Right renal cortex interstitium (tissue), 3 donors: ENCODE data around the gene PPP6R3. TPM values are rescaled to one million over a fixed set of nuclear protein-coding genes. Genes with fewer than 3 reads are reported as not detected.

Experiments
- DNase-seq, 3 donors: peaks; one replicate each; pipeline ENCODE4 v3.0.0-alpha.2; 2013; ENCODE audit warnings: low read depth in 3 of 3, low spot score in 2 of 3
- polyA plus RNA-seq, 3 donors: library from polyadenylated mRNA; unstranded; fragments of 120-200 nt; gene quantifications; one replicate each; pipeline ENCODE4 v1.2.1, GENCODE V29; 2013; ENCODE audit not compliant: insufficient read length in 3 of 3

Gene PPP6R3
- polyA plus RNA-seq, 3 donors, result 95.8 to 99.3 (median 98.1) TPM

DNA sequence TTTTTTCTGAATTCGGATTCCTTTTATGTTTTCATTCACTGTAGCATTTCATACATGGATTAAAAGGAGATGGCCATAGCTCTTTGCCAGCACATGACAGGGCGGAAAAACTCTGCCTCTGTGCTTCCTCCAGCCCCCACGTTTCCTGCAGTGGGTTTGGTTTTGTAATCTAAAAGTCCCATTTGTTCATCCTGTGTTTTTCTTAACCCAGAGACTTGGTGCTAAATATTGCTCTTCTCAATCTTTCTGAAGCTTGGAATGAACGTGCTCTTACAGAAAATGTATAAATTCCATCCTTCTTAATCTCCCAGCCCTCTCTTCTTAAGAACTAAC is 89.9 kb downstream of the PPP6R3 start:
- no peak for DNase-seq

DNA sequence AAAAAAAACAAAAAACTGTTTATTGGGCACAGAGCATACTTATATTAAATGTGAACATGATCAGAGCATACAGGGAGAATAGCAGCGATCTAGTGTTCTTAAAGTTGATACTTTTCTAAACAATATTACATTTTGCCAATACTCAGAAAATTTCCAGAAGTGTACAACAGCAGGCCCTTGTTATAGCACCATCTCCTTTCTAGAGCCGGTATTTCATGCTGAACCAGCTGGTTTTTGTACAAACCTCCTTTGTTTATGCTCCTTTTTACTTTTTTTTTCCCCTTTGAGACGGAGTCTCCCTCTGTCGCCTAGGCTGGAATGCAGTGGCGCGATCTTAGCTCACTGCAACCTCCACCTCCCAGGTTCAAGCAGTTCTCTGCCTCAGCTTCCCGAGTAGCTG is 90.7 kb downstream of the PPP6R3 start:
- no peak for DNase-seq

DNA sequence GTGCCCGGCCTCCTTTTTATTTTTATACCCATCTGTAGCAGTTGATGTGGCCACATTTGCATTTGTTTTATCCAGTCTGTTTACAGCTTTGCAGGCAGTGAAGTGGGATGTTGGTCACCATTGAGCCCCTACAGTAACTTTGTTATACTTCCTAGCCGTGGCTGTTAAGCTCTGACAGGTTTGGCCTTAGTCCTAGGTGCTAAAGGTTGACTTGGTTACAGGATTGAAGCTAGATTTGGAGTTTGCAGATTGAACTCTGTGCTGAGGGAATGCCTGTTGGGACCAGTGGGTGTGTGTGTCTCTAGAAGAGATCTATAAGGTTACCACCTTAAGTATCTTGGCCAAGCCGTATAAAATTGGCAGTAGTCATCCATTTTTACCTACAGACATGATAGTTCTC is 91.2 kb downstream of the PPP6R3 start:
- no peak for DNase-seq

DNA sequence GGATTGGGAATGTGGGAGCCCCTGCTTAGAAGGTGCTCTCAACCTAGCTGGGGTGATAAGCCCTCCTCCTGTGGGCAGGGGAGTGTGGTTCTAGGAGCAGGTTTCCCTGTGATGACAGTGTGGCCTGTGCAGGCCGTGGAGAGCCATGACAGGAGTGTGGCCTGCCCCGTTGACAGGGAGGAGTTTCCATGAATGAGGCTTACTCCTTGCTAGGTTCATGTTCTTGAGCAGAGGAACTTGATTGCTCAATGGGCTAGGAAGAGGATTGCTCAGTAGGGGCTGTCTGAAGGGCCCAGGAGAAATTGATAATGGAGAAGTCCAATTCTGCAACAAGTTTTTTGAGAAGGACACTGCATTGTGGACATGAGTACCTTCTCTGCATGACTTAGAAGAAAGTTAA is 92.0 kb downstream of the PPP6R3 start:
- no peak for DNase-seq

DNA sequence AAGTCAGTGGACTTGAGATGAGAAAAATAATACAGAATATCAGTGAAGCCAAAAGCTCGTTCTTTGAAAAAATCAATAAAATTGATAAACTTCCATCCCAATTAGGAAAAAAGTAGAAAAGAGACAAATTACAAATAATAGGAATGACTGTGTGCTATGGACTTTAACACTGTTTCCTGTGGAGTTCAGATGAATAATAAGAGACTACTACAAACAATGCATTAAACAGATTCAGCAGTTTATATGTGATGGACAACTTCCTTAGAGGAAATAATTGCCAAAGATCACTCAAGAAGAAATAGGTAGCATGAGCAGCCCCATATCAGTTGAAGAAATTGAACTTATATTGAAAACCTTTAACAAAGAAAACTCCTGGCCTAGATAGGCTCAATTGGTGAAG is 99.7 kb downstream of the PPP6R3 start:
- DNase-seq, result no peak

DNA sequence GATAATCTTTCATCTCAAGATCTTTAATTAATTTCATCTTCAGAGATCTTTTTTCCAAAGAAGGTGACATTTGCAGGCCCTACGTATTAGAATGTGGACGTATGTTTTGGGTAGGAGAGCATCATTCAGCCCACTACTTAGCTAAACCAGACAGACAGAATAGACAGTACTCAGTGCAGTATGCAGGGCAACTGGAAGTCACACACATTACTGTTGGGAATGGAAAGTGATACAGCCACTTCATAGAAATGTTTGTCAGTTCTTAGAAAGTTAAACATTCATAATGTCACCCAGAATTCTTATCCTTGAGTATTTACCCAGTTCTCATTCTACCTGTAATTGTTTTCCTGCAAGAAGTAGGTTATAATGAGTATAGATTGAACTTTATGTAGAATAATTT is 102.9 kb downstream of the PPP6R3 start:
- no peak for DNase-seq

DNA sequence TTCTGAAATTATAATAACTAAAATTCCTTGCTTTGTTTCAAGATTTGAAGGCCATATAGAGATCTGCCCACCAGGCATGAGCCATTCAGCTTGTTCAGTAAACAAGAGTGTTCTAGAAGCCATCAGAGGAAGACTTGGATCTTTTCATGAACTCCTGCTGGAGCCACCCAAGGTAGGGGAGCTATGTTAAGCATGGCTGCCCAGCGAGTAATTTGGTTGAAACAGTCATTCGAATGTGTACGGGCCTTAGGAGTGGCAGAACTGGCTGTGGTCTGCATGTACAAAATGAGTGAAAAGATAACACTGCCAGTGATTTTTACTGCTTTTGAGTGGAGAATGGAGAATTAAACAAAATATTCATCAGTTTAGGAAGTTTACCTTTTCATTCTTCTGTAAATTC is 103.7 kb downstream of the PPP6R3 start:
- no peak for DNase-seq

DNA sequence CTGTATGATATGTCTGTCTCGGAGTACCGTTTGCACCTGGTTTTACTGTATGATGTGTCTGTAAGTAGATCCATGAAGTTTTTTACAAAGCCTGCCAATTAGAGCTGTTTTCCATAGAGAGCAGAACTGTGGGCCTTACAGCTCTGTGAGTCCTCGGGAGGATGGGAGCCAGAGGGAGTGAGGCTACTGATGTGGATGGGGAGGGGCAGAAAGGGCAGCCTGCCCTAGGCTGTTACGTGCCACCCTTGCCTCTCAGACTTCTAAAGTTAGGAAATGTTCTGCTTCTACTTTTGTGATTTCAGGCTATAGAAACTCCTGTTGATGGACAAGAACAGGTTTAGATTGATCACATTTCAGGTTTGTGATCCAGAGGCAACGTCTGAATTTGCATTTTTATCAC is 105.2 kb downstream of the PPP6R3 start:
- no peak for DNase-seq

DNA sequence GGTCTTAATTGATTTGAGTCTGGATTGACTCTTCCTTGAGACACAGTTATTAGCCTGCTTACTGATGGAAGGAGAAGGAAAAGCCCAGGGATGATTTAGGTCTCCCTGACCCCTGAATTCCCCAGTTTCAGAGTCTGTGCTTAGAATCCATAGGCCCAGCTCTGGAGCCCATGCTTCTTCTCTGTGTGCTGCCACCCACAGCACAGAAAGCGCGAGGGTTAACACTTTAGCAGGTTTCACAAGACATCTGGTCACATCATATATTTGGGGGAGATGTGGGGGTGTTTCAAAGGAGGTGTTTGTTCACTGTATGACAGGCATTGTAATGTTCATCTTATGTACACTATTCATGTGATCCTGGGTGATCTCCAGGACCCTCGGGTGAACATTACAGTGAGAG is 107.0 kb downstream of the PPP6R3 start:
- DNase-seq, result no peak

DNA sequence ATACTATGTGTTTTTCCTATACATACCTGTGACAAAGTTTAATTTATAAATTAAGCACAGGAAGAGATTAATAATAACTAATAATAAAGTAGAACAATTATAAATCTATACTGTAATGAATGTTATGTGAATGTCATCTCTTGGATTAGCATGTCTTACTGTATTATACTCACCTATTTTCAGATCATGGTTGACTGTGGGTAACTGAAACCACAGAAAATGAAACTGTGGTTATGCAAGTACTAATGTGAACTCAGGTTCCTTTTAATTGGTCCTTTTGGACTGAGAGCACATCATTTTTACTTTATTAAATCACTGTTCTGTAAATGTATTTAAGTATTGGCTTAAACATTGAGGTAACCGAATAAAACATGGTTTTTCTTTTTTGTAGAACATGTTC is 108.8 kb downstream of the PPP6R3 start:
- DNase-seq, result no peak

DNA sequence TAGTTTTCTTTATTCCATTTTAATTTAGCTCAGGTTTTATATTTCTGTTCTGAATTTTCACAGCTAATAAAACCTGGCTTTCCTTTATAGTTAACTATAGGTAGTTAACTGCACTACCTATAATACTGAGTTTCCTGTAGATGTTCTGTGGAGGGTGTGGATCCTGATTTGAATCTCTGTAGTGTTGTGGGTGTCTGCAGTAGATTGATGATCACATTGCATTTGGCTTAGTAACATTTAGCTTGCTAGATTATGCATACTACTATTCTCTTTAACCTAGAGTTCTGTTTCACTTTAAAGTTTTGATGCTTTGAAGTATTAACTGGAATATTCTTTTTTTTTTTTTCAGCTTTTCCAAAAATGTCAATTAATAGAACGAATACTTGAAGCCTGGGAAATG is 110.1 kb downstream of the PPP6R3 start:
- DNase-seq, result no peak

DNA sequence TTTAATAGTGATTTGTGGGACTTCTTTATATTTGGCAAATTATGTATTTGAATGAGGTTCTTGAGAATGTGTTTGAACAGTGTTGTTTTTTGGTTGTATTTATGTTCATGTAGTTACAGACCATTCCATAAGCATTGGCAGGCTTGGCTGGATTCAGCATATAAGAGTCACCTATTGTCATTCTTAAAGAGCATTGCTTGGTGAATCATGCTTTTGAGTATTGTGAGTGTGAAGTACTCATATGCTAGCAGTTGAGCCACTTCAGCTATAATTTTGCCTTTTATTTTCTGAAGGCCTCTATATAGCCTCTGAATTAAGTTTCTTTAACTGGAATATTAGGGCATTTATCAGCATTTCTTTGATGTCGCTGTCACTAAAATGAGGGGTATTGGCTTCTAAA is 113.8 kb downstream of the PPP6R3 start:
- no peak for DNase-seq

DNA sequence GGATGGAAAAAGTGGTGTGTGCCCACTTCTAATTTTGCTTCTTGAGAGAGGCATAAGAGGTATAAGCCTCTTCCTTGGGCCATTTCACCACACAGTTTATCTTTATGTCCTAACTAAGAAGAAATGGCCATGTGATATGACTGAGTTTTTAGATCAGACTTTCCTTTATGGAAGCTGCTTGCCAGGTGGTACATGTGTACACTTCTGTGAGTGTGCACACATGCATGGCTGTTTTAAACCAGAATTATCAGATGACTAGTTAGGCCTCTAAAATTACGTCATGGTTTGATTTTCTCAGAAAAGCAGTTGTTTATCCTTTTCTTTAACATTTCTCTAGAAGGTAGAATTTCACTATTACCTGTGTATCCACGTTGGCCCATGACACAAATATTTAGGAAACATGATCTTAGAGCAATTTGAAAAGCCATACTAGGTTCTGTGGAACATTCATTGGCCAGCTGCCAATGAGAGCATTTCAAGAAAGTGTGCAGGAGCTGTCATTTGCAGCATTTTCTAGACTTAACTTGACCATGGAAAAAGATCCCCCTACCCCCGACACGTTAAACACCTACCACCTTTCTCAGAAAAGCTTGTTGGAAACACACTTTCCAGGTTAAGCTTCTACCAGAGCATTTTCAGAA is 114.6 kb downstream of the PPP6R3 start:
- no peak for DNase-seq

DNA sequence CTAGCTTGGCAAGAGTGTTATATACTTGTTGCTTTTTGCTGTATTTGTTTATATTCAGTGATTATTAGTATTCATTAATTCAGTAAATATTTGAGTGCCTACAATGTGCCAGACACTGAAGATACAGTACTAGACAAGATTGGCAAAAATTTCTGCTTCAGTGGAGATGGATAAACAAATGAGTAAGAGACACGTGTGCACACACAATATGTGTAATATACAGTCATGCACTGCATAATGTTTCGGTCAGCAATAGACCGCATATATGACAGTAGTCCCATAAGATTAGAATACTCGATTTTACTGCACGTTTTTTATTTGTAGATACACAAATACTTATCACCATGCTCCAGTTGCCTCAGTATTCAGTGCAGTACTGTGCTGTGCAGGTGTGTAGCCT is 118.9 kb downstream of the PPP6R3 start:
- no peak for DNase-seq

DNA sequence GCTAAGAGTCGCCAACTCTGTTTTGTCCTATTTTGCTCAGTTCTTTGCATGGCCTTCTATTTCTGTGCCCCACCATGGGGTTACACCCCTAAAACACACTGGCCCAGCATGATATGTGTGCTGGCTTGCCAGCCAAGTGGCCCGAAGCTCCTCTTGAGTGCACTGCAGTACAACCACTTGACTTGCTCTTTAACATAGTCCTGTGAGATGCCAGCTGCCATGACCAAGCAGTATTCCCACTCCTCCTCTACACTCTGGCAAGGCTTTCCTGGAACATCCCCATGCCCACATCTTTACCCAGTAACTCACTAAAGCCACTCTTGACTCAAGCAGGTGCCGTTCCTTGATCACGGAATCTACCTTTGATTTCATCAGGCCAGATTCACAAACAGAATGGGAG is 120.9 kb downstream of the PPP6R3 start:
- no peak for DNase-seq

DNA sequence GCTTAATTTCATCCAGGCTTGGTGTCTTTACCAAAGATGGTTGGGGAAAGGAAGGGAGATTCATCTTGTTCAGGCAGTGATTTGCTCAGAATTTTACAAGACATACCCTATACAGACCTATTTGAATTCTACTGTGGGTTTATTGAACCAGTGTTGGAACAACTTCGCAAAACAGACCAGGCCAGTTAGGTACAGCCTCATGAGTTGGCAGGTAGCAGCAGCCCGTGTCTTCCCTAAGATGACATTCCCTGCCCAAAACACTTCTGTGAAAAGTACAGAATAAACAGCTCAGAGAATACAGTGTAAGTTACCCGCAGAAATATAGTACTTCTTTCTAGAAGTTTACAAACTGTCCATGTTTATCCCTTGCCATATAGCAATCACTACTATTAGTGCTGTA is 121.3 kb downstream of the PPP6R3 start:
- DNase-seq, result no peak

DNA sequence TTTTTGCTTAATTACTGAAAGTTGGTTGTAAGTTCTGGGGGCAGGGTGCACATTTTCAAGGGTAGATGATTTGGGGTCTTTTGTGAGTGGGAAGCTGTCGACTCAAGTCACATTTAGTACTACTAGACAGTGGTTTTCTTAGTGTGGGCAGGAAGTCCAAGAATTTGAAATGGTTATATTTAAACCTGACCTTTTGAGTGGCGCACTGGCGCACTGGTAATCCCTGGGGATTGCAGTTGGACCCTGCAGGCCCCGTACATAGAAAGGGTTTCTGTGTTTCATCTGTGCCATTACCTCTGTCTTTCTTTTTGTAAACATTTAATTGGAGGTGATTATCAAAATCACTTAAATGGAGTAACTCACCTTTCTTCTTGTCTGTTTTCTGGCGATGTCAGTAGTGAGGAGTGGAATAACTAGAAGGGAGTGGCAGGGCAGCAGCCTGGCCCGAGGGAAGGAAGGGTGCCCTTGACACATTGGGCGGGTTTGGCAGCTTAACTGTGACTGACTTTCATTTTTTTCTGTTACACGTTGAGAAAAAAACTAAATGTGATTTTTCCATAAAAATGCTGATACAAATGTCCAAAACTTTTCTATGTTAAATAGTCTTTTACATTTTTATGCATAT is 122.0 kb downstream of the PPP6R3 start:
- DNase-seq, result no peak

DNA sequence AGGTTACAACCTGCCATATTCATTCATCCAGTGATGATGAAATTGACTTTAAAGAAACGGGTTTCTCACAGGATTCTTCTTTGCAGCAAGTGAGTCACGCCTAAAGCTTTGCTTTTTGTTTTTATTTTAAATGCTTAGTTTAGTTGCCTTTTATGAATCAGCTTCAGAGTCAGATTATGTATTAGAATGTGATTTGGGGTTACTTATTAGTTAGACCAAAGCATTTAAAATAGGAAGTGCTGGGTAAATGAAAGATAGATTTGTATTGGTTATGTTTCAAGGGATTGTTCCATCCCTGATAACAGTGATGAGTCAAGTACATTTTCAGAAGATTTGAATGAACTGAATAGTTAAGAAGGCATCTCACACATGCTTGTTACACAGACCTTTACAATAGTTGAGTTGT is 122.5 kb downstream of the PPP6R3 start:
- no peak for DNase-seq

DNA sequence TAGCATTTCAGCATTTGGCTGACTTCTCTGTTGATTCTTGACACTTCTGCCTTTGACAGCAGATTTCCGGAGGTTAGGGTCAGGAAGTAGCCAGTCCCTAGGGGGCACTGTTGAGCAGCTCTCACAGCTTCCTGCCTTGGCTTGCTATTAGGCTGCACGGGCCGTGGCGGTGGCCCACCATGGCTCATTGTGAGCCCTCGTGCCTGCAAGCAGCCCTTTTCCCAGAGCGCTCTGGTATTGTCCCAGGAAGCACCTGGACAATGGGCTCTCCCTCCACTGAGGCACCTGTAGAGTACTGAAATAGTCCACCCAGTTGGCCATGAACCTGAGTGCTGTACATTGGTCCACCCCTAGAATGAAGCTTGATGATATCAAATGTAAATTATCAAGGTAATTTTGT is 123.5 kb downstream of the PPP6R3 start:
- no peak for DNase-seq

DNA sequence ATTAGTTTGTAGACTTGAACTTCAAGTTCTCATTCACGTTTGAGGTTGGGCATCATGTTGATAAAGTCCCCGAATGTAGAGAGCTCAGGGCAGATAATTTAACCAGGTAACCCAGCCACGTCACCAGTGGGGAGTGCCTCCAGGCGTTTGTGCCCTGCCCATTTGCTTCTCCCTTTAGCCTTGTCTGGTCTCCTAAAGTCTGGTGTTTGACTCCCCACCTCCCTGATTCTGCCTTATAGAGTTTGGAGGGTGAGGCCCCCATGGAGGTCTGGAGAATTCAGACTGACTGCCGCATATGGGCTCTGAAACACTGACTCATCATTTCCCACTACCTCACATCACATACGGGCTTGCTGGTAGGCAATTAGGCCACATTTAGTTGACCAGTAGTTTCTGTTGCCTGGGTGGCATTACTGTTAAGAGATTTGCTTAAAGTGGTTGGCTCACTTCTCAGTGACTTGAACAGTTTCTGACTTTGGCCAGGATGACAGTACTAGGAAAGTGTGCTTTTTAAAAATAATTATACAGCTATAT is 124.5 kb downstream of the PPP6R3 start:
- DNase-seq, result no peak

DNA sequence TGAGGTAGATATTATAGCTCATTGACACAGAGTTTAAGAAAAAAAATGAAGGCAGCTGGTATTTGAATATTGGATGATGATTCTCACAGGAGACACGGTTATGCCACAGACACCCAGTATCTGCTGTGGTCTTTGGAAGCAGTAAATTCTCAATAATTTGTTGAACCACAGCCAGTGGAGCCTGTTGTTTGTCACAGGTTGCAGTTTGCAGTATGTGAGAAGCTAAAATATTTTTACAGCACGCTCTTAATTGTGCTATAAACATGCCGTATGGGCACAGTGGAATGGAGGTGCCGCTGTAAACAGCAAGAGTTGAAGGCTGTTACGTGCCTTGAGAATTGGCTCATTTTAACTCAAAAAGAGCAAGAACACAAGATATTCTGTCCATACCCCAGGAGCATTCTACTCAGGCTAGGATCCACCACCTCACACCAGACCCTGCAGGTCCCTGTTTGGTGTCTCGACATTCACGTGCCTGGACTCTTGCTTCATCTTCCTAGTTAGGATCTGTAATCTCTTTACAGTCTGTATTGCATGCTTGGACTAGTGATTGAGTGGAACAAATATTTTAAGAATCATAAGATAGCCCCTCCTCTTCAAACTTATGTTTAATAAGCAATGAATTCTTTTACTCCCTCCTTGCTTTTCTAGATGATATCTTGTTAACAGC is 129.1 kb downstream of the PPP6R3 start:
- DNase-seq, result no peak

DNA sequence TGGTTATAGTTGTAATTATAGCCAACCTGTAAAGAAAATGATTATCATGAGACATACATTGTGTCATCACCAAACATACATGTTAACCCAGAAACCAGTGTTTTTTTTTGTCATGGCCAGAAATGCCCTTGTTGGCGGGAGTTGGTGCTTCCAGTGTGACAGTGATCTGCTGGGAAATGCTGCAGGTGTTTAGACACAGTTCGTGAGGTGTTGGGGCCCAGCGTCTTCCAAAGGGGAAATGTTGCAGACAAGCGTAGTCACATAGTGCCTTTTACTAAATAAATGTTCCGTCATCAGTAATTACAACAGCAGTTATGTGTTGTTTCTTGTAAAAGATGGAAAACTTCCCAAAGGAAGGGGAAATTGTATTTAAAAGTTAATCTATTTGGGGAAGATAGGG is 131.2 kb downstream of the PPP6R3 start:
- no peak for DNase-seq
